ENCODE measurements around the gene ASTN2.
"Not testable (repeated sequence)": the region's sequence is repeated elsewhere in the genome, so short reads cannot be mapped to it uniquely, and the experiment has no call there.

The ASTN2 gene

DNA sequence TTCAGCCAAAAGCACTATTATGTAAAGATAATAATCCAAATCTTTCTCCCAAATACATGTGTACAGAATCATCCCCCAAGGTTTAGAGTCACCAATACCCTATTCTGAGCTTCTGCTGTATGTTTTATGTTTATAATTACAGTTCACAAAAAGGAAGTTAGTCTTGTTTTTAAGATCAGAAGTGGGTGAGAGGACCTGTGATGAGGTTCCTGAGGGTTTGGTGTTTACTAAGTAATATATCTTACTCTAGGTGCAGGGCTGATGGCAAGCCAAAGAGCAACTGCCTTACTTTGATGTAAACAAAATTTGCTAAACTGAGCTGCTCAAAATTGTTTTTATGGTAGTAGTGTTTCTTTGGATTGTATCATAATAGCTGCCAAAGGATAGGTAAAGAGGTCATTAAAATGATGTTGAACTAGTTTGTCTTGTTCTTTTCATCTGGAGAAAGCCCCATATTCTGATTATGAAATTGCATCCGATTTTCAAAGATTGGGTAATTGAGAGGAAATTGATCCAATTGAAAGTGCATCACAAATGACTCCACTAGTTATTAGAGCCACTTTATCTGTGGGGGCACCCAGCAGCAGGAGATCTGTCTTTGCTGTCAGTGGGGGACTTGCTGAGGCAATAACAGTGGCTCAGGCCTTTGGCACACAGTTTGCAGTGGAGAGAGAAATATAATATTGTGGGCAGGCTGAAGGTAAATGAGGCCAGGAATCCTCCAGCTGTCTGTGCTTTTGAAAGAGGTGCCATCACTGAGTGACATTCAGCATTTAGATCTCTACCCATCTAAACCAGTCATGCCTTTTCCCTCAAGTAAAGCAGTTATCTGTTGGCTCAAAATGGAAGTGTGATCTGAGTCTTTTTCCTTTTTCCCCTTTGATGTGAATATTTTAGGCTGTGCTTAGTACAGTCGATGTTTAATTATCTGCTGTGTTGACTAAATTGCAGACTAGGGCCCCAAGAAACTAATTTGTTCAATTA is 713.7 kb downstream of the ASTN2 start:
- no peak for DNase-seq (ENCODE audit: low spot score)

DNA sequence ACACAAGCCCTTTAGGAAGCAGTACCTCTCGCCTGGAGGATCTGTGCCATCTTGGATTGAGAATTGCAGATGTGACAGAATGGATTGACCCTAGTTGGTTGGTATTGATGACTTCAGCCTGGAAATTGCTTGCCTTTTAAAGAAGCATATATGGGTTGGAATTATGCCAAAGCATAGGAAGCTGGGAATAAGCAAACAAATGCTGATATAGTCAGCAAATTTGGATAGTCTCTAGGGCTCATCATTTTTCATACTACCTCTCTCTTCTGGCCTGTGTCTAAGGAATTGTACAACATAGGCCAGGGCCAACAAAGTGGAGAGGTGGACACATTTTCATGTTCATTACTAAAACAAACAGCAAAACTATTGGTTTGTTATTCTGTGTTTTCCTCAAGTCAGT is 714.6 kb downstream of the ASTN2 start:
- no peak for DNase-seq (ENCODE audit: low spot score)

DNA sequence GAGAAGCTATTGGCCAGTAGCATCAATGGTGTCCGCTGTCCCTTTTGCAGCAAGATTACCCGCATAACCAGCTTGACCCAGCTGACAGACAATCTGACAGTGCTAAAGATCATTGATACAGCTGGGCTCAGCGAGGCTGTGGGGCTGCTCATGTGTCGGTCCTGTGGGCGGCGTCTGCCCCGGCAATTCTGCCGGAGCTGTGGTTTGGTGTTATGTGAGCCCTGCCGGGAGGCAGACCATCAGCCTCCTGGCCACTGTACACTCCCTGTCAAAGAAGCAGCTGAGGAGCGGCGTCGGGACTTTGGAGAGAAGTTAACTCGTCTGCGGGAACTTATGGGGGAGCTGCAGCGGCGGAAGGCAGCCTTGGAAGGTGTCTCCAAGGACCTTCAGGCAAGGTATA is 717.0 kb downstream of the ASTN2 start:
- DNase-seq (ENCODE audit: low spot score): no peak

DNA sequence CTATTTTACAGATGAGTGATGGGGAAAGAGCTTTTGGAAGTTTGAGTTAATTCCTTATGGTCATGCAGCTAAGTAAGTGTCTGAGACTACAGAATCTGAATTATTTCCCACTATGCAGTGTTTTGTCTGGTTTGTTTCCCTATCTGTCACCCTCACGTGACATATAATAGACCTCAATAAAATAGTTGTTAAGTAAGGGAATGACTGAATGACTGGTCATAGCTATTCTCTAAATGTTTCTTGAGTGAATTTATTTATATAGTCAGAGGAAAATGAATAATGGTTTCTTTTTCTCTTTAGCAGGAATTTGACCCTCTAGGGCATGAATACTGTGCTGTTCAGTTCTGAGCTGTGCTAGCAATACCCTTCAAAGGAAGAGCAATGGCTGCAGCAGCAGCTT is 717.5 kb downstream of the ASTN2 start:
- peak; percentile 55 for DNase-seq (ENCODE audit: low spot score)

DNA sequence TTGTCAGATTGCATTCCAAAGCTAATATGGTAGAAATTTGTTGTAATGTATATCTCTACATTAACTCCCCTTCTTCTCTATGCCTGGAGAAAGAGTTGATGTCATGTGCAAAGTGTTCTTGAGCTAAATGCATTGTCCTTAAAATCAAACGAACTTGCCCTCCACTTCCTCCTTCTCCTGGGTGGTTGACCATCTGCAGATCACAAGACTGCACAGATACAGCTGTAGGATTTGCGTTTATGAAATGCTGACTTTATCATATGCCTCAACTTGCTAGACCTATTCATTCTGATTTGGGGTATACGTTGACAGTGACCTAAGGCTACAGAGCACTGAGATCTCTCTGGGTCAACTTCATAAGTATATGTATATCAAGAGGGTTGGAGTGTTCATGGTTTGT is 719.4 kb downstream of the ASTN2 start:
- DNase-seq (ENCODE audit: low spot score): no peak

DNA sequence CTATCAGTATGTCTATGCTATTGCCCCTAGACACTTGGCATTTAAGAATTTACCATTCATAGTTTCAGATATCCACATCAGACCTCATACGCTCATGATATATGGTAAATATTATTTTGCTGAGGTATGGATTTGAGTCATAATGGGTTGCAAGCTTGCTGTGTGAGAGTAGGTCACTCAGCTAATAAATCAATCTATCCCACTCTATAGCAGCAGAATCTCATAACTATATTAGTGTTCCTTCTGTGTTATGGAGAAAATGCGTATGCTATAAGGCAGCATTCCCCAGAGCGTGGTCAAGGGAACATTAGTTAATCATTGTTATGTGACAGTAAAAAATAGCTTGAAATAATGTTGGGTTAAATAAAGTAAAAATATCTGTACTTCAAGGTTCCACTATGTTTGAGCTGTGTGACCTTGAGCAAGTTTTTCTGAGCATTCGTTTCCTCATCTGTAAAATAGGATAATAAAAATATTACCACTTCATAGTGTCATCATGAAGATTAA is 720.0 kb downstream of the ASTN2 start:
- DNase-seq (ENCODE audit: low spot score): no peak

DNA sequence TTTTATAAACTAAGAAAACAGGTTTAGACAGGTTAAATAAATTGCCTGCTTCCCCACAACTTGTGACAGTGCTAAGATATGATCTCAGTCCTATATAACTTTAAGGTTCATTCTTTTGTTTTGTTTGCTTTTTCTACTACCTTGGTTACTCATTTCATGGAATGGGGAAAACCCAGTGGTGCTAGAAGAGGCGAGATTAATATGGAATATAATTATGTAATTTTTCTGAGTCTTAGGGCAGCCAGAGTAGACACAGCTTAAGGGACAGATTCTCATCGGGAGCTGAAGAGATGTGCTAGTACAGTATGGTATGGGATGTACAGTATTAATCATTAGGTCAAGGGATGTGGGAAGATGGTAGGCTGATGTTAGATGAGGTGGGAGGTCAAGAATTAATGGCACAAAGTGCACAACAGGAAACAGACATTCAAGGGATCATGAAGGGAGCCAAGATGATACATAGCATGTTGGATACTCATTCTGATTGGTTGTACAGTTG is 721.6 kb downstream of the ASTN2 start:
- DNase-seq (ENCODE audit: low spot score): peak; percentile 71

DNA sequence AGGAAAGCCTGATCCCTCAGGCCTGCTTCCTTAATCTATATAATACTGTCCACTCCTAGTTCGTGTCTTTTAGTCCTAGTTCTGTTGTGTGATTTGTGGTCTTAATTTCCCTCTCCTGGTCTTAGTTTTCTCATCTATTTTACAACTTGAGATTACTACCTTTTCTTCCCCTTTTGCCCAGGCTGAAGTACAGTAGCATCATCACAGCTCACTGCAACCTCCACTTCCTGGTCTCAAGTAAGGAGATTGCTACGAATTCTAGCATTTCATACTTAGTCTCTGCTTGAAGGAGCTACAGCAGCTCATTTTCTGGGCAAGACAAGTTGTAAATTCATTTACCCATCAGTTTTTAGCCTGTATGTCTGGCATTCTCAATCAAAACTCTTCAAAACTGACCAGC is 722.2 kb downstream of the ASTN2 start:
- peak; percentile 16 for DNase-seq (ENCODE audit: low spot score)

DNA sequence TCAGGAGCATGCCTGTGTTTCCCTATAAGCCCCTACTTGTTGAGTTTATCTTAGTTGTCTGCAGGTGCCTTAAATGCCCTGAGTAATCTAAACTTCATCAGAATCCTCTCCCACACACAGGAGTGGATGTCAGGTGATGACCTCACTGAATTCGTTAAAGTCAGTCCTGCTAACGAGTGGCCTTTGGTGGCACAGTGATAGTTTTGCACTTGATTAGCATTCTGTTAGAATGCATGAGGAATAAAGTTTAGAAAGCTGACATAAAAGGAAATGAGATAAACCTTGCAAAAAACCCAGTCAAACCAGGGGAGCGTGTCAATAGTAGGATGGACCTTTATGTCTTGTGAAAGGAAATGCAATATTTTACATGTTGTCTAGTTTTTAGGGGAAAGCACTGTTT is 723.2 kb downstream of the ASTN2 start:
- DNase-seq (ENCODE audit: low spot score): no peak

DNA sequence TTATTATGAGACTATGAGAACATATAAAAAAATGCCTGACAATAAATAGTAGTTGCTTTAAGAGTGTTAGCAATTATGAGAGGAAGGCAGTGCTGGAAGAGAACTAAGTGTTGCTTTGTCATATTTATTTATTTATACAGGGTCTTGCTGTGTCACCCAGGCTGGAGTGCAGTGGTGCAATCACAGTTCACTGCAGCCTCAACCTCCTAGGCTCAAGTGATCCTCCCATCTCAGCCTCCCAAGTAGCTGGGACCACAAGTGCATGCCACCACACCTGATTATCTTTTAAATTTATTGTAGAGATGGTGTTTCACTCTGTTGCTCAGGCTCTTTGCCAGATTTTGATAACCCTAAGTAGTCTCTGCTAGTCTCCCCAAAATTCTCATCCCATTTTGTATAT is 724.1 kb downstream of the ASTN2 start:
- DNase-seq (ENCODE audit: low spot score): not testable (repeated sequence)

DNA sequence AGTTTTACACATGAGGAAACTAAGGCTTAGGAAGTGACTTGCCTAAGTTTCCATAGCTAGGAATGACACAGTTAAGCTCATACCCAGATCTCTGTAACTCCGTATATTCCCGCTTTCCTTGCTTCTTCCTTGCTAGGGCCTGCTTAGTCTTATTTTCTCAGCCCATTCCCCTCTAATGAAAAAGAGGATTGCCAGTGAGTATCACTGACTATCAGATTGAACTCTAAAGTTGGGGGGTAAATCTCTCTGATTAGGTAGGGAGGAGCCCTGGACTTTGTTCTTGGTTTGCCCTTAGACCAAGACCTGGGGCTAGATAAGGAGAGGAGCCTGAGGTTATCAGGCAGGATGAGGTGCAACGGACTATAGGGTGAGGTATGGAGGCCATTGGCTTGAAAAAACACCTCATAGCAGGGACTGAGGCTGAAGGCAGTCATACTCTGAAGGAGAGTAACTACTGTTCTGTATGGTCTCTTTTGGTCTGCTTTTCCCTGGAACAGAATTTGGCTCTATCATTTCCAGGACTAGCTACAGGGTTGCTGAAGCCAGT is 725.3 kb downstream of the ASTN2 start:
- no peak for DNase-seq (ENCODE audit: low spot score)

DNA sequence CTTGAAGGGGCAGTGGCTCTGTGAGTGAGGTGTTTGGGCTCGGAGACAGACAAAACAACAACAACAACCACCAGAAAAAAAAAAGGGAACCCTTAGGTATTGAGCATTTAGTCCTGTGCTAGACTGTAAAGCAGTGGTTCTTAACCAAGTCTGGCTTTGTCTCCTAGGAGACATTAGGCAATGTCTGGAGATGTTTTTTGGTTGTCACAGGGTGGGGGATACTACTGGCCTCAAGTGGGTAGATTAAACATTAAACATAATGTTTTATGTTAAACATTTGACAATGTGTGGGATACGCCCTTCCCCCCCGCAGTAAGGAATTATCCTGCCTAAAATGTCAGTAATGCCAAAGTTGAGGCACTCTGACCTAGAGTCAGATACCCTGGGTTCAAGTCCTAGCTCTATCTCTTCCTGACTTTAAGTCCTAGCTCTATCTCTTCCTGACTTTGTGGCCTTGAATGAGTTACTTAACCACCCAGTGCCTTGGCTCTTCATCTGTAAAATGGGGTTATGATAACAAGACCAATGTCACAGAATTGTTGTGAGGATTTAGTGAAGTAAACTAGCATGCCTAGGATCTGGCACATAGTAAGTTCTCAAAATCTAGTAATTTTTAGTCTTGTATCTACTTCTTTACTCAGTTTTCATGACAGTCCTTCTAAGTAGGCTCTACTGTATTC is 725.9 kb downstream of the ASTN2 start:
- DNase-seq (ENCODE audit: low spot score): peak; percentile 25

DNA sequence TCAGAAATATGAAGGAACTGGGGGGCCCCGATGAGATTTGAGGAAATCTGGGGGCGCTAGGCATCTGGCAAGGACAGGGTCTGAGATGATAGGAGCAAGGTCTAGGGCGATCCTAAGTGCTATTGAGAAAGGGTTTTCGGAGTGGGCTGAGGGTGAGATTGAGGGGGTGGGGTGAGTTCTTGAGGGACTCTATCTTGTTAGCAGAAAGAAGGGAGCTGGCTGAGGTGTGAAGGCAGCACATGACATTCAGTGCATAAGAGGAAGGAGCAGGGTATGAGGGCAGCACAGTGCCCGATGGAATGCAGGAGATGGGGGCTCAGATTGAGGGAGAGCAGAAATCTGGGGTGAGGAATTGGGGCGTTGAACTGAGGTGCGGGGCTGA is 727.1 kb downstream of the ASTN2 start:
- DNase-seq (ENCODE audit: low spot score): peak; percentile 13

DNA sequence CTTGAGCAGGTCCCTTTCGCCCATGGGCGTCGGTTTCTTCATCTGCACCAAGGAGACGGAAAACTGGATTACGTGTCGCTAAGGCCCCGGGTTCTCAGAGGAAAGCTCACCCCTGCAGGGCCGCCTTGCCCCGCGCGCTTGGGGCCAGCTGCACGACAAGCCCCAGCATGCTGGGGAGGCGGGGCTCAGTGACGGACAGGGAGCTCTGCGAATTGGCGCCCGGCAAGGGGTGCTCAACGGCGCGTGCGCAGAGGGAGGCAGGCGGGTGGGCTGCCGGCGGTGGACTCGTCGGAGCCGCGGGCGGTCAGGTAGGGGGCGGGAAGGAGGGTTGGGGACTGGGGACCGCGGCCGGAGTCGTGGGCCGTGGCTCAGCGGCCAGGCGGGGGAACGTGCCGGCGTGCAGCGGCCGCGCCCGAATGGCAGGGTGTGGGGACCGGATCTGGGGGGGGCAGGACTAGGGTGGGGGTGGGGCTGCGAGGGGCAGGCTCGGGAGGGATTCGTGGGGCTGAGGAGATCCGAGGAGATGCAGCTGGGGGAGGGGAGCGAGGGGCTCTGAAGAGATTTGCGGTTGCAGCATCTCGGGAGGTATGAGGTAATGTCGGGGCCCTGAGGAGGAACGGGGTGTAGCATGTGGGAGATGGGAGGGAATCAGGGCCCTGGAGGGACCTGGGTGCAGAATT is 727.6 kb downstream of the ASTN2 start, which contains the start of gene TRIM32:
TSS of gene TRIM32 (plus strand) at position 232 of the 680 bp plus-strand sequence. CDS start 10,438 bp downstream, outside the sequence.
- peak; percentile 90 for DNase-seq (ENCODE audit: low spot score)

DNA sequence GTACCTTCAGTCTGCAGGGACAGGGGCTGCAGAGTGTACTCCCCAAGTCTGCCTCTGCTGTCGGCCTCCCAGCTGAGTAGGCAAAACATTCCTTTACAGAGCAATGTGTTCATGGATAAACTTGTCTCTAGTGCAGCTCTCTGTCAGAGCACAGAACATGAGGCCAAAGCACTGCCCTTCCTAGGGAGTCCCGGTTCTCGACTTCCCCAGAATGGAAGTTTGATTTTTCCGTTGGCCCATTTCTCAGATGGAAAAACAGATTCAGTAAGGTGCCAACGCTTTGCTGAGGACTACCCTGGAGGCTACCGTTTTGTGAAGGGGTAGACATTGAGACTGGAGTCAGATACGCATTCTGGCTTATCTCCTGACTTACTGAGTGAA is 728.2 kb downstream of the ASTN2 start:
- DNase-seq (ENCODE audit: low spot score): no peak

DNA sequence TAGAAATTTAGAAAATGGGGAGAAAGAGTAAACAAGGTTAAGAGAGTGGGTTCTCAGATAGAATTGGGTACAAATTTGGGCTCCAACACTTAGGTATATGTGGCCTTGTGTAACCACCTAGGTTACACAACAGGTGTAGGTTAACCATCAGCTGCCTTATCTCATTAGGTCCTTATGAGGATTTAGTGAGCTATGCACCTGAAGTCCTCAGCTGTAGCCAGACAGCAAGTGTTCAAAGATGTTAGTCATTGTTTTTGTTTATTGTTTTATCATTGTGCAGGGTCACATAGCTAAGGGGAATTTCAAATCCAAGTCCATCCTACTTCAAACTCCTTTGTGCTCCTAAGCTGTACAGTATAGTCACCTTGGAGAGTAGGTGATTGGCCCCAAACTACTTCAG is 728.7 kb downstream of the ASTN2 start:
- peak; percentile 43 for DNase-seq (ENCODE audit: low spot score)

DNA sequence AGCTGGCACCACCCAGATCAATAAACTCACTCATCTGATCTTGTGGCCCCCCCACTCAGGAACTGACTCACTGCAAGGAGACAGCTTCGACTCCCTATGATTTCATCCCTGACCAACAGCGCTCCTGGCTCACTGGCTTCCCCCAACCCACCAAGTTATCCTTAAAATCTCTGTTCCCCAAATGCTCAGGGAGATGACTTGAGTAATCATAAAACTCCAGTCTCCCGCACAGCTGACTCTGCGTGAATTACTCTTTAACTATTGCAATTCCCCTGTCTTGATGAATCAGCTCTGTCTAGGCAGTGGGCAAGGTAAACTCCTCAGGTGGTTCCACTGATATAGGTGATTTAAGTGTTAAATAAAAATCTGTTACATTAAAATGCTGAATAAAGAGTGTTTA is 729.7 kb downstream of the ASTN2 start:
- DNase-seq (ENCODE audit: low spot score): peak; percentile 71

DNA sequence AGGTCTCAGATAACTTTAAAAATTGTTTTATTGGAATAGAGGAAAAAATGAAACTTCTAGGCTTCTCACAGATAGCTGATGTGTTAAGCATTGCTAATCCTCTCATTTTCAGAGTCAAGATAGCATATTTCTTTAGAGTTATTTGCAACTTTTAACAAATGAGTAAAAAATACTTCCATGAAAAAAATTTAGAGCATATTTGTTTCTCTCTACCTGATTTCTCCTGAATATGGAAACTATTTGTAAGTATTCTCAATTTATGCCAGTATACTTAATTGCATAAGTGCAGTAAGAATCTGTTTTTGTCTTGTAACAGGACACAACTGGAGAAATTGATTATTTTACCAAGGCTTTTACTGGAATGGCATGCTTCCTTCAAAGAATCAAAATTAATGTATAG is 731.3 kb downstream of the ASTN2 start:
- no peak for DNase-seq (ENCODE audit: low spot score)

DNA sequence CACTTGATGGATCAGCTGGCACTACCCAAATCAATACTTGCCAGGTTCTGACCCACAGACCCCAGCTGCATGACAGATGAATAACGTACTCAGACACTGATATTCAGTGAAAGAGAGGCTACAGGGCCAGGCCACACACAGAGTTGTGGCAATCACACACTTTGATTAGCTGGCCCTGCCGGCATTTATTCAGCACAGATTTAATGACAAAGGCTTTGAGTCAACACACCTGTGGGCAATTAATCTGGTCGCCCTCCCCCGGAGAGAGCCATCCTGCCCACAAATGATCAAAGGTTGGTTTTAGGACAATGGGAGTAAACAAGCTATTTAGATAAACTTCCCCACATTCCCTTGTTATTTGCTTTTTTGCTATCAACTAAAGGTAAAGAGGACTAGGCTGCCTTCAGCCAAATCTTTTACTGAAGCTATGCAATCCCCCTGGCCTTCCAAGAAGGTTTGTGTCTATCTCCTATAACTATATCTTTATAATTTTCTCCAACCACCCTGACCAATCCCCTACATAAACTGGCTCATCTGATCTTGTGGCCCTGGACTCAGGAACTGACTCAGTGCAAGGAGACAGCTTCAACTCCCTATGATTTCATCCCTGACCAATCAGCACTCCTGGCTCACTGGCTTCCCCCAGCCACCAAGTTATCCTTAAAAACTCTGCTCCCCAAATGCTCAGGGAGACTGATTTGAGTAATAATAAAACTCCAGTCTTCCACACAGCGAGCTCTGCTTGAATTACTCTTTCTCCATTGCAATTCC is 740.5 kb downstream of the ASTN2 start:
- DNase-seq (ENCODE audit: low spot score): no peak

DNA sequence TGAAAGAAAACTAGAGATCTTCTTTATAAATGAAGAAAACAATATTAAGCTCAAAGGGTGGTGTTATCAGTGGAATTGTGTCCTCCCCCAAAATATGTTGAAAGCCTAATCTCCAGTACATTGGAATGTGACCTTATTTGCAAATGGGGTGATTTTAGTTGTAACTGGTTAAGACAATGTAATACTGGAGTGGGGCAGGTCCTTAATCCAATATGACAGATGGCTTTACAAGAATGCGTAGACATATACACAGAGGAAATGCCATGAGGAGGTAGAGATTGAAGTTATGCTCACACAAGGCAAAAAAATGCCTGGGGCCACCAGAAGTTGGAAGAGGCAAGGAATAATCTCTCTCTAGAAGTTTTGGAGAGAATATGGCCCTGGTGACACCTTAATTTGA is 741.5 kb downstream of the ASTN2 start:
- DNase-seq (ENCODE audit: low spot score): no peak

DNA sequence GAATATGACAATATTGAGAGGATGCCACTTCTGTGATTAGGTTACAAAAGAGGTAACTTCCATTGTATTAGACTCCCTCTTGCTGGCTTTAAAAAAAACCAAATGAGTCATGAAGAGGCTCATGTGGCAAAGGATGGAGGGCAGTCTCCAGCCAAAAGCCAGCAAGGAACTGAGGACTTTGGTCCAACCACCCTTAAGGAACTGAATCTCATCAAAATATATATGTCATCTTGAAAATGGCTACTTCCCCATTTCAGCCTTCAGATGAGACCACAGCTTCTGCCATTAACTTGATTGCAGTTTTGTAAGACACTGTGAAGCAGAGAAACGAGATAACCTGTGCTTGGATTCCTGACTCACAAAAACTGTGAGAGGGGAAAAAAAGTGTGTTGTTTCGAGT is 743.3 kb downstream of the ASTN2 start:
- no peak for DNase-seq (ENCODE audit: low spot score)

All from kidney tubule cell (primary cell).